B cell (primary cell): Measurements from ENCODE around the gene ARMC6.

ENCODE experiments used
- EZH2 ChIP-seq: IDR thresholded peaks from 2 replicates; pipeline ENCODE4 v1.6.1; 2012; ENCODE audit warnings: borderline replicate concordance, low read depth, mild to moderate bottlenecking, moderate library complexity, low read length; ENCODE audit not compliant: insufficient read depth, poor library complexity, severe bottlenecking
- TF ChIP-seq, protein P1 (sequence below): fragments of 200-600 bp; IDR thresholded peaks from one replicate; pipeline ENCODE4 v1.8.0; 2022; ENCODE audit warnings: antibody characterized with exemption, mild to moderate bottlenecking

DNA sequence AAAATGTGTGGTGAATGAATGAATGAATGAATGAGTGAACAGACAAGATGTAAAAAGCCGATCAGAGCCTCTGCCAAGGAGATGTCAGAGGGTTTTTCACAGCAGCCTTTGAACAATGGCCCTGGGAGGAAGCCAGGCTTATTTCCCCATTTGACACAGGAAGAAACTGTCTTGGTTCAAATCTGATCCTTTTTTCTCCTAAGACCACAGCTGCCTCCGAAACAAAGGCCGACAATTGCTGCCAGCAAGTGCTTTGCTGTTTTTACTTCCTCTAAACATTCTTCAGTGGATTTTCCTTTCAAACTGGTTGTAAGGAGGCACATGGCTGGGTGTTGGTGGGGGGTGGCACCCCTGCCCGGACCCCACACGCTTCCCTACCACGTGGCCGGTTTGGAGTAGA is 48.1 kb upstream of the ARMC6 start:
- TF ChIP-seq, protein P1, sequence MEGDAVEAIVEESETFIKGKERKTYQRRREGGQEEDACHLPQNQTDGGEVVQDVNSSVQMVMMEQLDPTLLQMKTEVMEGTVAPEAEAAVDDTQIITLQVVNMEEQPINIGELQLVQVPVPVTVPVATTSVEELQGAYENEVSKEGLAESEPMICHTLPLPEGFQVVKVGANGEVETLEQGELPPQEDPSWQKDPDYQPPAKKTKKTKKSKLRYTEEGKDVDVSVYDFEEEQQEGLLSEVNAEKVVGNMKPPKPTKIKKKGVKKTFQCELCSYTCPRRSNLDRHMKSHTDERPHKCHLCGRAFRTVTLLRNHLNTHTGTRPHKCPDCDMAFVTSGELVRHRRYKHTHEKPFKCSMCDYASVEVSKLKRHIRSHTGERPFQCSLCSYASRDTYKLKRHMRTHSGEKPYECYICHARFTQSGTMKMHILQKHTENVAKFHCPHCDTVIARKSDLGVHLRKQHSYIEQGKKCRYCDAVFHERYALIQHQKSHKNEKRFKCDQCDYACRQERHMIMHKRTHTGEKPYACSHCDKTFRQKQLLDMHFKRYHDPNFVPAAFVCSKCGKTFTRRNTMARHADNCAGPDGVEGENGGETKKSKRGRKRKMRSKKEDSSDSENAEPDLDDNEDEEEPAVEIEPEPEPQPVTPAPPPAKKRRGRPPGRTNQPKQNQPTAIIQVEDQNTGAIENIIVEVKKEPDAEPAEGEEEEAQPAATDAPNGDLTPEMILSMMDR: no peak
- TF ChIP-seq EZH2: no peak
